Erythroblast (primary cell): ENCODE results near the gene AS3MT.

Source experiments
- GATA1 ChIP-seq: IDR thresholded peaks from 2 replicates; pipeline ENCODE4 v1.6.1; 2011; ENCODE audit warnings: low read depth, mild to moderate bottlenecking, control low read depth, low read length, moderate library complexity
- POLR2A ChIP-seq: IDR thresholded peaks from 2 replicates; pipeline ENCODE4 v1.6.1; 2011; ENCODE audit warnings: mild to moderate bottlenecking, low read length

- peak; percentile 19 for TF ChIP-seq POLR2A
- no peak for TF ChIP-seq GATA1
These were observed 50.9 kb downstream of the AS3MT start for GRCh38 chr10:102919992-102920739.
